Endodermal cell (in vitro differentiated cells): Measurements from ENCODE around the gene TRIM61. TPM values are rescaled to one million over a fixed set of nuclear protein-coding genes. Genes with fewer than 3 reads are reported as not detected.
"Not testable (repeated sequence)": the region's sequence is repeated elsewhere in the genome, so short reads cannot be mapped to it uniquely, and the experiment has no call there.

ENCODE experiments used
- DNase-seq: peaks from one replicate; pipeline ENCODE4 v3.0.0-alpha.2; 2017
- H3K27ac ChIP-seq: 2 replicates; pipeline ENCODE4 v1.5.1; 2013; ENCODE audit warnings: mild to moderate bottlenecking, low read depth, low read length, moderate library complexity
- H3K27me3 ChIP-seq: 2 replicates; pipeline ENCODE4 v1.6.1; 2013; ENCODE audit warnings: mild to moderate bottlenecking, low read length, moderate library complexity; ENCODE audit not compliant: insufficient read depth, control insufficient read depth, poor library complexity, severe bottlenecking
- H3K36me3 ChIP-seq: 2 replicates; pipeline ENCODE4 v1.7.0; 2013; ENCODE audit warnings: mild to moderate bottlenecking, low read length, moderate library complexity; ENCODE audit not compliant: control insufficient read depth, insufficient read depth
- H3K4me1 ChIP-seq: one replicate; pipeline ENCODE4 v1.7.0; 2013; ENCODE audit warnings: low read length; ENCODE audit not compliant: control insufficient read depth, insufficient read depth
- H3K4me3 ChIP-seq: 2 replicates; pipeline ENCODE4 v1.5.1; 2013; ENCODE audit warnings: mild to moderate bottlenecking, low read length, moderate library complexity
- H3K9ac ChIP-seq: 2 replicates; pipeline ENCODE4 v1.6.1; 2013; ENCODE audit warnings: mild to moderate bottlenecking, low read length, moderate library complexity; ENCODE audit not compliant: poor library complexity, severe bottlenecking; ENCODE audit errors: extremely low read depth
- H3K9me3 ChIP-seq: 2 replicates; pipeline ENCODE4 v1.6.1; 2013; ENCODE audit warnings: mild to moderate bottlenecking, low read length, moderate library complexity; ENCODE audit not compliant: control insufficient read depth
- H3K27ac Mint-ChIP-seq: 2 replicates; pipeline ENCODE4 v1.8.0; 2020; ENCODE audit warnings: mixed read lengths
- H3K27me3 Mint-ChIP-seq: 2 replicates; pipeline ENCODE4 v1.8.0; 2021; ENCODE audit warnings: mild to moderate bottlenecking, mixed read lengths; ENCODE audit not compliant: insufficient read depth
- H3K36me3 Mint-ChIP-seq: 2 replicates; pipeline ENCODE4 v1.8.0; 2020; ENCODE audit warnings: low read depth, mixed read lengths
- H3K4me1 Mint-ChIP-seq: 2 replicates; pipeline ENCODE4 v1.8.0; 2020; ENCODE audit warnings: mixed read lengths
- H3K4me3 Mint-ChIP-seq: 2 replicates; pipeline ENCODE4 v1.8.0; 2020; ENCODE audit warnings: mild to moderate bottlenecking, moderate library complexity, mixed read lengths
- H3K9me3 Mint-ChIP-seq: 2 replicates; pipeline ENCODE4 v1.8.0; 2020; ENCODE audit warnings: mild to moderate bottlenecking, mixed read lengths
- CTCF ChIP-seq: fragments of 200-600 bp; sonication (generic); conservative IDR thresholded peaks from 2 replicates; pipeline ENCODE4 v1.5.0; 2021; ENCODE audit warnings: antibody characterized with exemption, mild to moderate bottlenecking
- WGBS, 2 experiments: methylation state at CpG; one replicate each; pipeline versions ENCODE4 v1.1.5 to v1.1.7; 2013; ENCODE audit warnings: missing lambda C conversion rate in 2 of 2, mixed read lengths in 1 of 2; ENCODE audit not compliant: insufficient coverage in 1 of 2, insufficient read length in 1 of 2; 5-methylcytosine and 5-hydroxymethylcytosine counted together
- total RNA-seq, 2 donors: library from RNA; stranded (reverse); fragmentation: NEBNext Ultra II Directional in 1 of 2; extraction: Animal tissue kit (Norgen Biotek cat#: 25700) in 1 of 2; gene quantifications; 2 replicates in 1 of 2; 3 replicates in 1 of 2; pipeline ENCODE4 v1.2.1, GENCODE V29; 2021

TRIM61 gene
- total RNA-seq, 2 donors from 2014 or later: 2.7 to 3.8 TPM

- H3K36me3 ChIP-seq: no peaks in the 10 kb centered on the region
- no peak overlapping the region for H3K4me3 ChIP-seq
- Mint-ChIP-seq H3K27ac (no peak overlapping the region), H3K36me3 (no peaks in the 10 kb centered on the region), H3K9me3 (no peaks in the 10 kb centered on the region), H3K27me3 (peaks cover 3% of the 10 kb centered on the region), H3K4me3 (no peak overlapping the region), H3K4me1 (peaks cover 10% of the 10 kb centered on the region)
- H3K9me3 ChIP-seq: no peaks in the 10 kb centered on the region
- no peak overlapping the region for H3K9ac ChIP-seq
- no peak for TF ChIP-seq CTCF
- H3K27me3 ChIP-seq: no peaks in the 10 kb centered on the region
- DNase-seq: no peak
- no peaks in the 10 kb centered on the region for H3K4me1 ChIP-seq
- no peak overlapping the region for H3K27ac ChIP-seq
- 96 to 99% methylated on average over 5 of the region's 5 CpGs for WGBS, 2 experiments
Observed at GRCh38 chr4:164930647-164931046, 46.8 kb downstream of the TRIM61 start.

GRCh38 chr4:164927101-164927500, 50.4 kb downstream of the TRIM61 start:
- not testable (repeated sequence) for DNase-seq, H3K27ac Mint-ChIP-seq, H3K27me3 Mint-ChIP-seq, H3K36me3 Mint-ChIP-seq, H3K27ac ChIP-seq, H3K36me3 ChIP-seq, H3K27me3 ChIP-seq, H3K9me3 Mint-ChIP-seq, H3K4me1 Mint-ChIP-seq, H3K9me3 ChIP-seq, H3K4me3 Mint-ChIP-seq, H3K4me3 ChIP-seq, H3K4me1 ChIP-seq, H3K9ac ChIP-seq
- WGBS, 2 experiments: 89% methylated on average over 2 of the region's 2 CpGs; no CpG with 5 or more reads in 1 of the 2 experiments

- no peak for DNase-seq
- Histone ChIP-seq H3K9me3 (no peaks in the 10 kb centered on the region), H3K27me3 (no peaks in the 10 kb centered on the region), H3K4me3 (no peak overlapping the region), H3K9ac (no peak overlapping the region), H3K36me3 (no peaks in the 10 kb centered on the region), H3K4me1 (no peaks in the 10 kb centered on the region), H3K27ac (no peak overlapping the region)
- Mint-ChIP-seq H3K36me3 (no peaks in the 10 kb centered on the region), H3K9me3 (no peaks in the 10 kb centered on the region), H3K27me3 (peaks cover 3% of the 10 kb centered on the region), H3K4me1 (peaks cover 3% of the 10 kb centered on the region), H3K4me3 (no peak overlapping the region), H3K27ac (no peak overlapping the region)
- TF ChIP-seq CTCF: no peak
- 90 to 100% methylated on average over 1 to 2 of the region's 2 CpGs for WGBS, 2 experiments
Observed at GRCh38 chr4:164926301-164926700, 51.2 kb downstream of the TRIM61 start.

GRCh38 chr4:164924670-164925238, 52.7 kb downstream of the TRIM61 start:
- TF ChIP-seq CTCF: no peak

More at GRCh38 chr4:164924670-164925238, 52.7 kb downstream of the TRIM61 start:
- no peak overlapping the region for H3K4me3 Mint-ChIP-seq
- H3K36me3 Mint-ChIP-seq: no peaks in the 10 kb centered on the region
- Histone ChIP-seq H3K36me3 (no peaks in the 10 kb centered on the region), H3K4me3 (no peak overlapping the region), H3K27ac (no peak overlapping the region), H3K9ac (no peak overlapping the region), H3K9me3 (no peaks in the 10 kb centered on the region), H3K27me3 (no peaks in the 10 kb centered on the region), H3K4me1 (no peaks in the 10 kb centered on the region)
- no peak for DNase-seq
- H3K27ac Mint-ChIP-seq: no peak overlapping the region
- 80 to 92% methylated on average over 1 to 3 of the region's 3 CpGs for WGBS, 2 experiments
- no peaks in the 10 kb centered on the region for H3K9me3 Mint-ChIP-seq
- H3K27me3 Mint-ChIP-seq: no peaks in the 10 kb centered on the region
- H3K4me1 Mint-ChIP-seq: no peaks in the 10 kb centered on the region
